HG02870 (cell line): ENCODE measurements around the gene PDE4D.
"Not testable (repeated sequence)": the region's sequence is repeated elsewhere in the genome, so short reads cannot be mapped to it uniquely, and the experiment has no call there.

Experiments used
- ATAC-seq: cut with Tn5 transposase; IDR thresholded peaks from one replicate; pipeline ENCODE4 v1.9.1; 2021; ENCODE audit warnings: mild to moderate bottlenecking, moderate library complexity; ENCODE audit not compliant: unreplicated experiment

Gene PDE4D

DNA sequence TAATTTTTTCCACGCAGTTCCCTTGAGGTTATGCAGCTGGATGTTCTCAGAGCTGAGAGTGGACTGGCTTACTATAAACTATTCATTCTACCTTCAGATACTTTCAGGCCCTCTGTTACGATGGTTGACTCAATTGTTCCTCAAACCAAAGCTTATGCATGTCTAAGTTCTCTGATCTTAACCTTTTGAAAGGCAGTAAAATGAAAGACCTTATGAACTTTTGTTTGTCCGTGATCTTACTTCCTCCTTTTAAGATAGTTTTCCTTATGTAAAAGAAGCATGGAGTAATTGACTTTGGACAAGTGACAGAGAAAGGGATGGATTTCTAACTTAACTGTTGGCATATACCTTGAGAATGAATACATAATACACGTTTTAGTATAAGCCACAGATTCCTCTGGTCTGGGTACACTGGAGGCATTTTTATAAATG is 575.7 kb downstream of the PDE4D start:
- no peak for ATAC-seq

DNA sequence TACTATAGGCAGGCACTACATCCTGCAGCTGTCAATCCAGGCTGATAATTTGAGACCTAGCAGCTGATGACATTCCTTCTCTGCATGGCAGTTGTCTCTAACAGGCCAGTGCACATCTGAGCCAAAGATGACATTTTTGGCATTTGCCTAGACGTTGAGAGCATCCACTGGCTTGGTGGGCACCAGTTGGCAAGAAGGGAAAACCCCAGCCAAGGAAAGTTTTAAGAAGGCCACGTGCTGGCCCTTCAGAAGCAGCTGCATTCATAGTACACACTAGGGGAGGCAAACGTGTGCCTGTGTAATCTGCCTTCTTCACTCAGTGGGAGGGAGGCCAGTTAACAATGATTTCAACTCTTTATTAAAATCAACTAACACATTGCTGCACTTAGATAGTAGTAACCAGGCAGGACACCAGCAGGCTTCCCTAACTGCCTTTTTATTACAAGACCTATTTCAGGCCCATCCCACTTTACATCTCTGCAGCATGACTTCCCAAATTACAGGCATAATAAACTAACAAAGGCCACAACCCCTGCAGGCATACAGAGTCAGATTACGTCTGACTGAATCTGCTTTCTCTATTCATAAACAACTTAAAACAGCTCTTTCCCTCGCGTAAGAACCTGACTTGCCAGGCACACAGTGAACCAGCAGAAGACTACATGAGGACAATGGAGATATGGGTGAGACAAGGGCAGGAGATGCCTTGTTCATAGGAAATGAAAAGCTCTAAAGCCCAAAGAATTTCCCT is 576.3 kb downstream of the PDE4D start:
- no peak for ATAC-seq

GRCh38 chr5:59312223-59312622 is 581.3 kb downstream of the PDE4D start:
- no peak for ATAC-seq

- not testable (repeated sequence) for ATAC-seq
These were observed 584.8 kb downstream of the PDE4D start for GRCh38 chr5:59308685-59309084.

- not testable (repeated sequence) for ATAC-seq
These were observed 590.2 kb downstream of the PDE4D start for GRCh38 chr5:59303289-59303716.

DNA sequence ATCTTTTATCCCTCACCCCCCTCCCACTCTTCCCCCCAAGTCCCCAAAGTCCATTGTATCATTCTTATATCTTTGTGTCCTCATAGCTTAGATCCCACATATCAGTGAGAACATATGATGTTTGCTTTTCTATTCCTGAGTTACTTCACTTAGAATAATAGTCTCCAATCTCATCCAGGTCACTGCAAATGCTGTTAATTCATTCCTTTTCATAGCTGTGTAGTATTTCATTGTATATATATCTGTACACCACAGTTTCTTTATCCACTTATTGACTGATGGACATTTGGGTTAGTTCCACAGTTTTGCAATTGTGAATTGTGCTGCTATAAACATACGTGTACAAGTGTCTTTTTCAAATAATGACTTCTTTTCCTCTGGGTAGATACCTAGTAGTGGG is 591.0 kb downstream of the PDE4D start:
- ATAC-seq: not testable (repeated sequence)

GRCh38 chr5:59301727-59302126 is 591.8 kb downstream of the PDE4D start:
- no peak for ATAC-seq

GRCh38 chr5:59300930-59301329 is 592.6 kb downstream of the PDE4D start:
- ATAC-seq: no peak

GRCh38 chr5:59299006-59299405 is 594.5 kb downstream of the PDE4D start:
- ATAC-seq: no peak

DNA sequence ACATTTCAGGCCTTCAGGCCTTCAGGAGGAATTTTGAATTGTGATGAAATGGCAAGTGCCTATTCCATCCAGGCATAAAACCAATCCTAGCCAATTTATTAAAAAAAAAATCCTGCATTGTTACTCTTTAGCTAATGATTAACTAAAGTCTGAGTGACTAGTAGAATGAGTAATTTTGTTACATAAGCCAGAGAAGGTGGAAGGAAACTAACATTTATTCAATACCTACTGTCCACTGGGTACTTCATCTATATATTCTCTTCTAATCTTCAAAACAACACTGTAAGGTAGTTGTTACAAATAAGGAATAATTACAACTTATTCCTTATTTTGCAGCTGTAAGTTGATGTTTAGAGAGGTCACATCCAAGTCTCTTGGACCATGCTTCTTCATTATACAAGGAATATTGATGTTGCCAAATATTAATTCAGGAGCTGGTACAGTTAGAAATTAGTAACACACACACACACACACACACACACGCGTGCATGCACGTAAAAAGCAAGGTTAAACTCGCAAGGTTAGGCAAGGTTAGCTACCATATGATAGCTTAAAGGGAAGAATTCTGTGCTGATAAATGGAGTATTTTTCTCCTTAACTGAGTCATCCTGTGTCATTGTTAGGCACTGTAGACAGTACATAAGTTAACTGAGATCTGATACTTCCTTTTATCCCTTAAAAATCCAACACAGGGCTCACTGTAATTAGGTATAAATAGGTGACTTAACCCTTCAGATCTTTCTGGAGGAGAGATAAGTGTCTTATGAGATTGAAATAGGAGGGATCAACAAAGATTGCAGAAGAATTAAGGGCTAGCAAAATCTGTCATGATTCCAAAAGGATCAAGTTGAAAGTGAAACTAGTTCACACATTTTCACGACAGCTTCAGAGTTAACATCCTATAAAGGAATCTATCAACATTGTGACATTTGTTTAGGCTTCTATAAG is 596.9 kb downstream of the PDE4D start:
- no peak for ATAC-seq

DNA sequence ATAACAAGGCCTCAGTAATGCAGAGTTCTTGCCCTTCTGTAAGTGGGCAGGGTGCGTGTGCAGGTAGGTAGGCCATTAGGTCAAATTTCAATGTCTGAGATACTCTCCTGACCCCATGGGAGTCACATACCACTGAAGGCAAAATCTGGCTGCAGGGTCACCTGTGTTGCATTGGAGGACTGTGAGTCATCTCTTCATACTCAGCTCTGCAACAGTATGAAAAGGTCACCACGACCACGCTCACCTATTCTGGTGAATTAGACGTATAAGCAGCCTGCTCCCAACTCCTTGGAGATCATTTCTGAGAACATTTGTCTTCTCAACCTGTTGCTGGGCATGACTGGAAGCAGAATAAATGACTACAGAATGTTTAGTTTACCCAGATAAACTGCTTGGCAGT is 599.8 kb downstream of the PDE4D start:
- no peak for ATAC-seq

DNA sequence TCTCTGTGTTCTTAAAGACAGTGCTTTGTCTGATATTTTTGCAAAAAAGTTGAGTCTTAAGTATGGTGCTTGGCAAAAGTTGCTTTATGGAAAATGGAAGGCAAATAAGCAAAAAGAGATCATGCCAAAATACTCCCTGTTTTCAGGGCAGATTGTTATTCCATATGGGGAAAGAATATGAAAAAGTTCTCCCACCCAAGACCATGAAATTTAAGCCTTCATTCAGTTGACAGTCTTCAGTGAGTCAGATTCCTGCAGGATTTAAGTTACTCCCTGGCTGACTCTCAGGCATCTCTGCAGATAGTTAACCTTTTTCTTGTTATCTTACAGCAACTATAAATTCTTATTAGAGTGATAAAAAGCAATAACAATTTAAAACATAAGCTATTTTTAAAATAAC is 601.6 kb downstream of the PDE4D start:
- no peak for ATAC-seq

DNA sequence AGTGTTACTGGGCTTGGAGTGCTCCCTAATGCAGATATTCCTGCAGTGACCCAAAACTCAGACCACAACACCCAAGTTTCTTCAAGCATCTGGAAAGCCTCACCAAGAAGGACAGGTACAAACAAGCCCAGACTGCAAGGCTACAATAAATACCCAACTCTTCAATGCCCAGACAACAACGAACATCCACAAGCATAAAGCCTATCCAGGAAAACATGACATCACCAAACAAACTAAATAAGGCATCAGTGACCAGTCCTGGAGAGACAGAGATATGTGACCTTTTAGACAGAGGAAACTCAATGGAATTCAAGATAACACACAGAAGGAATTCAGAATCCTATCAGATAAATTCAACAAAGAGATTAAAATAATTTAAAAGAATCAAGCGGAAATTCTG is 605.6 kb downstream of the PDE4D start:
- ATAC-seq: no peak

- ATAC-seq: no peak
These were observed 606.2 kb downstream of the PDE4D start for GRCh38 chr5:59287361-59287760.

GRCh38 chr5:59286510-59286909 is 607.0 kb downstream of the PDE4D start:
- ATAC-seq: no peak

- ATAC-seq: no peak
These were observed 608.1 kb downstream of the PDE4D start for GRCh38 chr5:59285300-59286016.

DNA sequence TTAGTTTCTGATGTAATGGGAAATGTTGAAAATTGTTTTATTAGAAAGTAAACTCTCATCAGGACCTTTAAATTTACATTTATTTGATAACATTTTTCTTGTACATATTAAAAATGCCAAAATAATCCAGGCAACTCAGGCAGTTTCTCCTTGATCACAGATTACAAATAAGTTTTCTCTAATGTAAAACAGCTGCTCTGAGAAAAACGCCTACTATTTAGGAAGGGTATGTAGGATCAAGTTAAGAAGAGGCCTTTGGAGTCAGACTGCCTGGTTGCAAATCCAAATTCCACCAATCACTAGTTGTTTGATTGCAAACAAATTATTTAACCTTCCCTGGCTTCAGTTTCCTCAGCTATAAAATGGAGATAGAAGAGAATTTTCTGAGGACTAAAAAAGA is 610.8 kb downstream of the PDE4D start:
- no peak for ATAC-seq

GRCh38 chr5:59279979-59280378 is 613.5 kb downstream of the PDE4D start:
- ATAC-seq: no peak

GRCh38 chr5:59276917-59277372 is 616.6 kb downstream of the PDE4D start:
- ATAC-seq: no peak

DNA sequence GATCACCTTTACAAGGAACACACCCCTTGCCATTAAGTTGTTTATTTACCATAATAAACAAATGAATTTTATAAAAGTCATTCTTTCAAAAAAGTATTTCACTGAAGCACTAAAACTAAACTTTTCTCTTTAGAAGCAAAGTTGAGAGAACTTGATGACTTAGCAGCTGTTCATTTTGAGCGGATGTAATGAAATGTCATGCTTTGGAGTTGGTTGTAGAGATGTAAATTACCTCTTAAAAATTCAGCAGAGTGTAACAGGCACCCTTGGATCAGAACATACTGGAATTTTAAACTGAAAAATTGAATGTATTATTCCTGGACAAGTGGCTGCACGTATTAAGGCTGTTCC is 617.2 kb downstream of the PDE4D start:
- ATAC-seq: no peak
